PFSK-1 (cell line): ENCODE results near the gene RTN4RL1.

Source experiments
- FOXP2 ChIP-seq: optimal IDR thresholded peaks from 2 replicates; pipeline ENCODE3; 2011; ENCODE audit warnings: borderline replicate concordance, control low read depth, inconsistent platforms; ENCODE audit not compliant: insufficient read depth; ENCODE audit errors: extremely low read length, extremely low read depth
- POLR2AphosphoS5 ChIP-seq: IDR thresholded peaks from 2 replicates; pipeline ENCODE4 v1.6.1; 2012; ENCODE audit warnings: low read depth, mild to moderate bottlenecking, control low read depth, low read length, moderate library complexity
- REST ChIP-seq, 2 experiments: IDR thresholded peaks; 2 replicates each; pipeline versions ENCODE4 v1.6.1 to v1.8.0; 2011 to 2012; ENCODE audit warnings: low read depth in 2 of 2, low read length in 2 of 2, control low read depth in 1 of 2, inconsistent platforms in 1 of 2, mild to moderate bottlenecking in 1 of 2, moderate library complexity in 1 of 2; ENCODE audit not compliant: insufficient read depth in 1 of 2
- SIN3A ChIP-seq: IDR thresholded peaks from 2 replicates; pipeline ENCODE4 v1.6.1; 2012; ENCODE audit warnings: mild to moderate bottlenecking, low read length, moderate library complexity, borderline replicate concordance; ENCODE audit not compliant: insufficient read depth
- TAF1 ChIP-seq: IDR thresholded peaks from 2 replicates; pipeline ENCODE4 v1.6.1; 2012; ENCODE audit warnings: low read length, control low read depth, borderline replicate concordance; ENCODE audit not compliant: insufficient read depth

The RTN4RL1 gene

GRCh38 chr17:2055292-2056205 lies 30.4 kb upstream of the RTN4RL1 start:
- TF ChIP-seq SIN3A (no peak), REST (IDR thresholded peaks at IDR 0.05; ENCODE audit: insufficient read depth in 1 of 2, low read depth in 2 of 2, low read length in 2 of 2) (no peak), TAF1 (no peak), POLR2AphosphoS5 (no peak; the same call in 1 of the 2 replicates), FOXP2 (no peak)

- TF ChIP-seq REST (IDR thresholded peaks at IDR 0.05; ENCODE audit: insufficient read depth in 1 of 2, low read depth in 2 of 2, low read length in 2 of 2) (peak; percentile 32 to 46; a peak in 3 of 4 replicates), POLR2AphosphoS5 (peak; percentile 76), FOXP2 (no peak)
Observed at GRCh38 chr17:2054512-2055291, 29.6 kb upstream of the RTN4RL1 start, which contains the start of gene HIC1. Gene HIC1 (plus strand): TSS chr17:2055103. CDS start chr17:2056691, 1,588 bp downstream.

- TF ChIP-seq TAF1 (no peak), POLR2AphosphoS5 (no peak), REST (IDR thresholded peaks at IDR 0.05; ENCODE audit: insufficient read depth in 1 of 2, low read depth in 2 of 2, low read length in 2 of 2) (peak in 1 of 2 experiments; percentile 74; a peak in 2 of 4 replicates)
Observed at GRCh38 chr17:2054262-2054511, 29.1 kb upstream of the RTN4RL1 start.

GRCh38 chr17:2053380-2054261 lies 28.5 kb upstream of the RTN4RL1 start:
- TF ChIP-seq REST (IDR thresholded peaks at IDR 0.05; ENCODE audit: insufficient read depth in 1 of 2, low read depth in 2 of 2, low read length in 2 of 2) (peak in 1 of 2 experiments; percentile 65; a peak in 2 of 4 replicates), FOXP2 (no peak), TAF1 (no peak), SIN3A (no peak), POLR2AphosphoS5 (no peak)
